ENCODE results near the gene ANO2.

The ANO2 gene

DNA sequence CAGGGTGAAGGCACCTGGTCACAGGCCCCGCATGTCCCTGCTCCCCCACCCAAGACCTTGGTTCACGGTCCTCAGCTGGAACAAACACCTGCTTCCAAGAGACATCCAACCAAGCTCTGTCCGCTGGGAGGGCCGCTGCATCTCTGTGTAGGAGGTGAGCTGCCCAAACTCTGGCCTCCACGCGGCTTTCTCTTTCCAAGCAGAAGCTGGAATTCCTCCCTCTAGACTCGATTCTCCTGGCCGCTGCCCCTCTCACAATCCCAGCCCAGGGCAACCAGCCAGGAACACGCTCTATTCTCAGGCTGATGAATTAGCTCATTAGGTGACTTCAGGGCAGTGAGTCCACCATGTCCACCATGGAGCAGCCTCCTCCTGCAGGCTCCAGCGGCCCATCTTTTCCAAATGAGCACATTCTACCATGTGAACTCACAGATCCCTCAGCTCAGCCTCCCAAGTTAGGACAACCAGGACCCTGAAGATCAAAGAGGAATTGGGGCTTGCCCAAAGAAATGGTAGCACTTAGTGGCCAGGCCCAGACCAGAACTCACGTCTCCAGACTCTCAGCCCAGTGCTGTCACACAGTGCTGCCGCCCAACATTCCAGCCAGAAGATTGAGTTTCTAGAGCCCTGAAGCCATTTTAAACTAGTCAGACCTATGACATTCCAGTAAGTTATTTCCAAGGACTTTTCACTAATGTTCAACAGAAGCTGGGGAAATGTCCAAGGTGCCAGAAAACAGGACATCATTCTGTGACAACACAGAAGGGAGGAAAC is 146.6 kb downstream of the ANO2 start:
- peaks cover 6% of the 10 kb centered on the region for H3K4me1 ChIP-seq (ENCODE audit: insufficient read depth, insufficient read length)
- no peak overlapping the region for H3K4me3 ChIP-seq (ENCODE audit: insufficient read length, low read depth)
- H3K36me3 ChIP-seq (ENCODE audit: insufficient read depth, insufficient read length, low read length), result no peaks in the 10 kb centered on the region
- DNase-seq (ENCODE audit: low read depth, low spot score), result no peak
- H3K27me3 ChIP-seq (ENCODE audit: insufficient read depth, insufficient read length), result no peaks in the 10 kb centered on the region
- no peaks in the 10 kb centered on the region for H3K9me3 ChIP-seq (ENCODE audit: insufficient read depth, low read length)
- no peak overlapping the region for H3K9ac ChIP-seq (ENCODE audit: insufficient read length, low read depth)
- TF ChIP-seq SUZ12 (IDR thresholded peaks at IDR 0.05; ENCODE audit: extremely low read depth, insufficient read depth, insufficient read length) (no peak), ZNF274 (IDR thresholded peaks at IDR 0.05; ENCODE audit: low read depth, low read length) (no peak), YY1 (IDR thresholded peaks at IDR 0.05; ENCODE audit: insufficient read depth, insufficient read length) (no peak)

DNA sequence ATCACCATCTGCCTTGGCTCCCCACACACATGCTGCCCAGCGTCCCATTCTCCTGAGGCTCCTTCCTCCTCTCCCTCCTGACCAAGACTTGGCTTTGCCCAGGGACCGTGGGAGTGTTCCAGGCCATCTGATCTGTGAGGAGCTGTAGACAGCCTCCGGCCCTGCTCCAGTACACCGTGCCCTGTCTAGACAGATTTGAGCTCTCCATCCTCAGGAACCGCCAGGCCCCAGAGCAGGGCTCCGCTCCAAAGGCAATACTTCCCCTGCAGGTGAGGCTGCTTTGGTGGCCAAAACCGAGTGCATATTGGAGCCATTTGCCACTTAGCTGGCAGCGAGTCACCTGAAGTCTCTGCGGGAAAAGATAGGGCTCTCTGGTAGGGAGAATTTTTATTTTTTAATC is 147.4 kb downstream of the ANO2 start:
- no peaks in the 10 kb centered on the region for H3K36me3 ChIP-seq (ENCODE audit: insufficient read depth, insufficient read length, low read length)
- peaks cover 6% of the 10 kb centered on the region for H3K4me1 ChIP-seq (ENCODE audit: insufficient read depth, insufficient read length)
- no peak overlapping the region for H3K4me3 ChIP-seq (ENCODE audit: insufficient read length, low read depth)
- DNase-seq (ENCODE audit: low read depth, low spot score), result no peak
- H3K9ac ChIP-seq (ENCODE audit: insufficient read length, low read depth), result no peak overlapping the region
- no peaks in the 10 kb centered on the region for H3K27me3 ChIP-seq (ENCODE audit: insufficient read depth, insufficient read length)
- no peaks in the 10 kb centered on the region for H3K9me3 ChIP-seq (ENCODE audit: insufficient read depth, low read length)
- no peak for TF ChIP-seq SUZ12 (IDR thresholded peaks at IDR 0.05; ENCODE audit: extremely low read depth, insufficient read depth, insufficient read length)
- TF ChIP-seq ZNF274 (IDR thresholded peaks at IDR 0.05; ENCODE audit: low read depth, low read length), result no peak
- TF ChIP-seq YY1 (IDR thresholded peaks at IDR 0.05; ENCODE audit: insufficient read depth, insufficient read length), result no peak

DNA sequence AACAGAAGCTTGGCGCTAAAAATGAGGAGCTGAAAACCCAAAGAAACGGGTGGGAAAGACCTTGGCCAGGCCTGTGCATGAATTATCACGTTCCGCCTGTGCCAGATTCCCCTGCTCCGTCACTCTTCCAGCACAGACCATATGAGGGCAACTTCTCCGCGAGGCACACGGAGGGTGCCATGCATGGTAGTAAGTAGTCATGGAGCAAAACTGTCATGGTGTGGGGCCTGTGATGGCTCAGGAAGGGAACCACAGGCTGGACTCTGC is 148.2 kb downstream of the ANO2 start:
- Histone ChIP-seq H3K9me3 (ENCODE audit: insufficient read depth, low read length) (no peaks in the 10 kb centered on the region), H3K4me3 (ENCODE audit: insufficient read length, low read depth) (no peak overlapping the region), H3K36me3 (ENCODE audit: insufficient read depth, insufficient read length, low read length) (no peaks in the 10 kb centered on the region), H3K9ac (ENCODE audit: insufficient read length, low read depth) (no peak overlapping the region), H3K4me1 (ENCODE audit: insufficient read depth, insufficient read length) (peaks cover 6% of the 10 kb centered on the region), H3K27me3 (ENCODE audit: insufficient read depth, insufficient read length) (no peaks in the 10 kb centered on the region)
- DNase-seq (ENCODE audit: low read depth, low spot score), result no peak
- TF ChIP-seq YY1 (IDR thresholded peaks at IDR 0.05; ENCODE audit: insufficient read depth, insufficient read length) (no peak), ZNF274 (IDR thresholded peaks at IDR 0.05; ENCODE audit: low read depth, low read length) (no peak), SUZ12 (IDR thresholded peaks at IDR 0.05; ENCODE audit: extremely low read depth, insufficient read depth, insufficient read length) (no peak)

DNA sequence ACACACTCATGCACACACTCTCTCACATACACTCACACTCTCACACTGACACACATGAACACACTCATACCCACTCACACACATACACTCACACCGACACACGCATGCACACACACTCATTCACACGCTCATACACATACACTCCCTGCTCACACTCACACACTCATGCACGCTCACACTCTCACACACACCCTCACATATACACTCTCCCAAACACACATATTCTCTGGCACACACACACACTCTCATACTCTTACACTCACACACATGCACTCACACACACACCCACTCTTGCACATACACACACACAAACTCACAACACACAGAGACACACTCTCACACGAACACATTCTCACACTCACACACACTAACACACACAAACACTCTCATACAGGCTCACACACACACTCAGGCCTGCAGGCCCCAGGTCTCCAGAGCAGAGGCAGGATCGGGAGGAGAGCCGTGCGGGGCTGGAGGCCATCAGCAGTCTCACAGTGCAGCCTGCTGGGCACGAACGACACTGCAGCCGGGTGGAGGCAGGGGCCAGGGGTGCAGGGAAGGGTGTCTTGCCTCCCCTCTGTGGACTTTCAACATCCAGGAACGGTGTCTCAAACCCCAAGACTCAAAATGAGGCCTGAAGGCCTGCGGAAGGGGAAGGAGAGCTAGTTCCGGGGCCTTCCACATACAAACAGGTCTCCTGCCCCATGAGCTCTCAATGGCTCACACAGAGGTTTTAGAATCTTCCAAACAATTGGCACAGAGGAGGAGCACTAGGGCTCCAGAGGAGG is 148.7 kb downstream of the ANO2 start:
- TF ChIP-seq ZNF274 (IDR thresholded peaks at IDR 0.05; ENCODE audit: low read depth, low read length), result no peak
- no peak for TF ChIP-seq YY1 (IDR thresholded peaks at IDR 0.05; ENCODE audit: insufficient read depth, insufficient read length)
- no peak for TF ChIP-seq SUZ12 (IDR thresholded peaks at IDR 0.05; ENCODE audit: extremely low read depth, insufficient read depth, insufficient read length)
- Histone ChIP-seq H3K9me3 (ENCODE audit: insufficient read depth, low read length) (no peaks in the 10 kb centered on the region), H3K27me3 (ENCODE audit: insufficient read depth, insufficient read length) (no peaks in the 10 kb centered on the region), H3K9ac (ENCODE audit: insufficient read length, low read depth) (peak overlapping the region; percentile 12), H3K36me3 (ENCODE audit: insufficient read depth, insufficient read length, low read length) (no peaks in the 10 kb centered on the region), H3K4me3 (ENCODE audit: insufficient read length, low read depth) (no peak overlapping the region), H3K4me1 (ENCODE audit: insufficient read depth, insufficient read length) (peaks cover 6% of the 10 kb centered on the region)
- peak; percentile 87 for DNase-seq (ENCODE audit: low read depth, low spot score)

DNA sequence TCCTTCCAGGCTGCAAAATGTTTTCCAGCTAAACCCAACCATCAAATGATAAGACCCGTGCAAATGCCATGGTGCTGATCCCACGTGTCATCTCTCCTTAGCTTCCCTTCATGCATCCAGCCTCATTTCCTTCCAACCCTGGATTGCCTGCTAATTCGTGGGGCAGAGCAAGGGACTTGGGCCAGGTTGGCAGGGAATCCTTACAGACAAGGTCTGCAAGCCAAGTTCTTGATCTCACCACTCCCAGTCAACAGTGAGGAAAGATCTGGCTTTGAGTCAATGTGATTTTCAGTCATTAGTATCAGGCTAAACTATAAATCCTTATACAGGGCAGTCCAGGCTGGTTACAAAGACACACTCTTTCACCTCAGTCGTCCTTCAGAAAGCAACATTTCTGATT is 150.9 kb downstream of the ANO2 start:
- Histone ChIP-seq H3K36me3 (ENCODE audit: insufficient read depth, insufficient read length, low read length) (no peaks in the 10 kb centered on the region), H3K4me3 (ENCODE audit: insufficient read length, low read depth) (no peak overlapping the region), H3K27me3 (ENCODE audit: insufficient read depth, insufficient read length) (no peaks in the 10 kb centered on the region), H3K9me3 (ENCODE audit: insufficient read depth, low read length) (no peaks in the 10 kb centered on the region), H3K4me1 (ENCODE audit: insufficient read depth, insufficient read length) (peaks cover 12% of the 10 kb centered on the region), H3K9ac (ENCODE audit: insufficient read length, low read depth) (no peak overlapping the region)
- no peak for DNase-seq (ENCODE audit: low read depth, low spot score)
- TF ChIP-seq YY1 (IDR thresholded peaks at IDR 0.05; ENCODE audit: insufficient read depth, insufficient read length) (no peak), SUZ12 (IDR thresholded peaks at IDR 0.05; ENCODE audit: extremely low read depth, insufficient read depth, insufficient read length) (no peak), ZNF274 (IDR thresholded peaks at IDR 0.05; ENCODE audit: low read depth, low read length) (no peak)

DNA sequence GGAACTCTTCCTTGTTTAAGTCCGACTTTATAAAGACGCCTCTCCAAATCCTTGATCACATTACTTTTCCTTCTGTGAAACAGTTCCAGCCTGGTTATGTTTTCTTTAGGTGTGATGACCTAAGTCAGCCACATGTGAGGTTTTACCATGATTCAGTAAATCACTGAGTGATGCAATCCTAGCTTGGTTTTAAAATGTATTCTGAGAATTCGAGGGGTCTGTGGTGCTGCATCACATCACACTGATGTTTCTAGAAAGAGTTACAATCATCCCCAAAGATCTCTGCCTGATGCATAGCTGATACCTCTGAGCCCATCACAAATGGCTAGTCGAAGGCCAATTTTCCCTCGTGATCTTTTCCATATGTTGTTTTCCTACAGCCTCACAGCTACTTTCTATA is 152.7 kb downstream of the ANO2 start:
- Histone ChIP-seq H3K4me1 (ENCODE audit: insufficient read depth, insufficient read length) (peaks cover 12% of the 10 kb centered on the region), H3K4me3 (ENCODE audit: insufficient read length, low read depth) (no peak overlapping the region), H3K36me3 (ENCODE audit: insufficient read depth, insufficient read length, low read length) (no peaks in the 10 kb centered on the region), H3K9me3 (ENCODE audit: insufficient read depth, low read length) (no peaks in the 10 kb centered on the region), H3K27me3 (ENCODE audit: insufficient read depth, insufficient read length) (no peaks in the 10 kb centered on the region), H3K9ac (ENCODE audit: insufficient read length, low read depth) (no peak overlapping the region)
- DNase-seq (ENCODE audit: low read depth, low spot score), result no peak
- TF ChIP-seq ZNF274 (IDR thresholded peaks at IDR 0.05; ENCODE audit: low read depth, low read length) (no peak), YY1 (IDR thresholded peaks at IDR 0.05; ENCODE audit: insufficient read depth, insufficient read length) (no peak), SUZ12 (IDR thresholded peaks at IDR 0.05; ENCODE audit: extremely low read depth, insufficient read depth, insufficient read length) (no peak)

DNA sequence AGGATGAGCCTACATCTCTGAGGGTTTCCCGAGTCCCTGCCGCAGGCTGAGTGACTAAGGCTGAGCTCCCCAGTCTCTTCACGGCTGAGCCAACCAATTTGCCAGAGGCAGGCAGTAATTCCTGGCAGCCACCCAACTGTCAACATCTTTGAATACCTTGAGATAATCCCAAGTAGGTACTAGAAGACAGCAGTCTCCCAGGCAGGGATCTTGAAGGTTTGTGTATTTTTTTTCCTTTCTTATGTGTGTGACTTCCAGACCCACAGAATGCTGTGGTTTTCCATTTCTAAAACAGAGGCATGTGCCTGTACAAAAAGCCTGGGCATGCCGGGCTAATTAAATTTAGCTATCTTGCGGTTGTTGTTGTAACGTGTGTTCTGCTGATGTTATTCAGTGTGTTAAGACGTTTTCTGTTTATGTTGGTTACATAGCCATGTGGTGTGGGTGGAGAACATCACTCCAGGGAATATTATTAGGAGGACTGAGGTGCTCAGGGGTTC is 155.5 kb downstream of the ANO2 start:
- Histone ChIP-seq H3K9ac (ENCODE audit: insufficient read length, low read depth) (no peak overlapping the region), H3K9me3 (ENCODE audit: insufficient read depth, low read length) (peaks cover under 1% of the 10 kb centered on the region; the same call in 1 of the 2 replicates), H3K4me1 (ENCODE audit: insufficient read depth, insufficient read length) (peaks cover 6% of the 10 kb centered on the region), H3K36me3 (ENCODE audit: insufficient read depth, insufficient read length, low read length) (no peaks in the 10 kb centered on the region), H3K27me3 (ENCODE audit: insufficient read depth, insufficient read length) (no peaks in the 10 kb centered on the region), H3K4me3 (ENCODE audit: insufficient read length, low read depth) (no peak overlapping the region)
- DNase-seq (ENCODE audit: low read depth, low spot score), result peak; percentile 30
- TF ChIP-seq YY1 (IDR thresholded peaks at IDR 0.05; ENCODE audit: insufficient read depth, insufficient read length) (no peak), SUZ12 (IDR thresholded peaks at IDR 0.05; ENCODE audit: extremely low read depth, insufficient read depth, insufficient read length) (no peak)
